OCI-LY3 (cell line): ENCODE results near the gene INTS4.
"Not testable (repeated sequence)": the region's sequence is repeated elsewhere in the genome, so short reads cannot be mapped to it uniquely, and the experiment has no call there.

Source experiments
- CTCF ChIP-seq: fragments of 200-600, 300-600 bp; sonication (generic); IDR thresholded peaks from 2 replicates; pipeline ENCODE4 v1.5.1; 2014; ENCODE audit warnings: antibody characterized with exemption, low read length, low read depth
- EZH2phosphoT487 ChIP-seq: fragments of 200-600 bp; shearing (Covaris generic); IDR thresholded peaks from 2 replicates; pipeline ENCODE4 v1.6.1; 2018; ENCODE audit warnings: antibody characterized with exemption, mixed run types, low read depth

GRCh38 chr11:78041380-78041719 is 46.9 kb upstream of the INTS4 start:
- TF ChIP-seq CTCF, EZH2phosphoT487: not testable (repeated sequence)
